Right lobe of liver (tissue), 6 donors: ENCODE measurements around the gene SPIC. TPM values are rescaled to one million over a fixed set of nuclear protein-coding genes. Genes with fewer than 3 reads are reported as not detected.

Source experiments
- ATAC-seq, 4 donors: fragments of 200-7000 bp; cut with Tn5 transposase; one replicate each; pipeline ENCODE4 v1.9.1; 2020; ENCODE audit warnings: mild to moderate bottlenecking in 4 of 4, moderate library complexity in 4 of 4
- DNase-seq, 3 donors: peaks; one replicate each; pipeline ENCODE4 v3.0.0-alpha.2; 2020
- H3K27ac ChIP-seq, 3 donors: fragments of 200-600 bp; one replicate each; pipeline ENCODE4 v1.8.0; 2022
- H3K27me3 ChIP-seq, 2 donors: fragments of 200-600 bp; one replicate each; pipeline ENCODE4 v1.8.0; 2022
- H3K36me3 ChIP-seq, 4 donors: fragments of 200-600 bp; sonication (generic) in 1 of 4; one replicate each; pipeline versions ENCODE4 v1.5.1 to v1.8.0; 2017 to 2022; ENCODE audit warnings: control low read depth in 1 of 4
- H3K4me1 ChIP-seq, 4 donors: fragments of 200-600 bp; sonication (generic) in 1 of 4; one replicate each; pipeline versions ENCODE4 v1.5.1 to v1.8.0; 2017 to 2022; ENCODE audit warnings: control low read depth in 1 of 4
- H3K4me3 ChIP-seq, 3 donors: fragments of 200-600 bp; one replicate each; pipeline ENCODE4 v1.8.0; 2022
- H3K9me3 ChIP-seq, 4 donors: fragments of 200-600 bp; sonication (generic) in 1 of 4; one replicate each; pipeline versions ENCODE4 v1.5.1 to v1.8.0; 2017 to 2022; ENCODE audit warnings: control low read depth in 1 of 4
- POLR2A ChIP-seq: fragments of 450-650 bp; IDR thresholded peaks from one replicate; pipeline ENCODE4 v1.6.1; 2017; ENCODE audit warnings: antibody characterized with exemption, mild to moderate bottlenecking
- WGBS: methylation state at CpG from one replicate; pipeline ENCODE4 v1.1.6; 2018; ENCODE audit warnings: low coverage, low lambda C conversion rate; ENCODE audit not compliant: insufficient coverage; ENCODE audit errors: missing lambda C conversion rate; 5-methylcytosine and 5-hydroxymethylcytosine counted together
- intact Hi-C, 2 donors: fragments of 100-400 bp; cut with DNase I; formaldehyde crosslinking; loops; one replicate each; pipeline versions ENCODE4 v1.11.2 to v1.14.1; 2022
- total RNA-seq, 6 experiments: library from RNA; depleted of rRNA in 2 of 6; stranded (reverse); fragments of >200 nt in 2 of 6; fragmentation: NEBNext Ultra II Directional in 3 of 6; extraction: Animal tissue kit (Norgen Biotek cat#: 25700) in 3 of 6; gene quantifications; one replicate each; pipeline versions ENCODE4 v1.1.0 to v1.2.4, GENCODE V29; 2016 to 2023
- TF ChIP-seq, protein P1 (sequence below), 4 donors: fragments of 200-600 bp in 3 of 4; fragments of 450-650 bp in 1 of 4; IDR thresholded peaks; one replicate each; pipeline versions ENCODE4 v1.5.1 to v1.8.0; 2016 to 2022; ENCODE audit warnings: antibody characterized with exemption in 4 of 4, mild to moderate bottlenecking in 2 of 4
- donor health status: DM: no; HTN: yes; CAD: no.
- donor health status: DM: no; HTN: no; CAD: no.
- donor health status: DM: no; HTN: no; CAD: no.
- donor health status: DM: no; HTN: yes; CAD: no.
- donor health status: DM: no; HTN: yes; CAD: no.

The SPIC gene
- total RNA-seq, 6 experiments from 2014 or later = 0.43 to 7.1 (median 1.4) TPM

DNA sequence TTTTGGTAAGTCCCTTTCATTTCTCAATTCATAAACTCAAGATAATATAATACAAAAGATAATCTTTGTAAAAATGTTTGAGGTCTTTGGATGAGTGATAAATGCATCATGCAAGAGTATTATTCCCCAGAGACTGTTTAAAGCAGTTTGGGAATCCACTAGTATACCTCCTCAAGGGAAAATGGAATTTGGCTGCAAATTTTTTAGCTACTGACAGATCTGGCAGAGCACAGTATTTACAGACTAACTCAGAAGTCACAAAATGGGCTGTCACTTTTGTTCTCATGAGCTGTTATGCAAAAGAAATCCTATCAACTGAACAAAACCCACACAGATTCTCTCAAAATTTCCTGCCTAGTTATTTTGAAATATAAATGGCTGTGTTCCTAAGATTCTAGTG, 9.9 kb downstream of the SPIC start:
- Histone ChIP-seq H3K4me3 (no peak overlapping the region), H3K27me3 (no peaks in the 10 kb centered on the region), H3K27ac (no peak overlapping the region), H3K9me3 (no peaks in the 10 kb centered on the region), H3K36me3 (no peaks in the 10 kb centered on the region), H3K4me1 (no peaks in the 10 kb centered on the region)
- intact Hi-C loops = no loop called here
- TF ChIP-seq, protein P1, sequence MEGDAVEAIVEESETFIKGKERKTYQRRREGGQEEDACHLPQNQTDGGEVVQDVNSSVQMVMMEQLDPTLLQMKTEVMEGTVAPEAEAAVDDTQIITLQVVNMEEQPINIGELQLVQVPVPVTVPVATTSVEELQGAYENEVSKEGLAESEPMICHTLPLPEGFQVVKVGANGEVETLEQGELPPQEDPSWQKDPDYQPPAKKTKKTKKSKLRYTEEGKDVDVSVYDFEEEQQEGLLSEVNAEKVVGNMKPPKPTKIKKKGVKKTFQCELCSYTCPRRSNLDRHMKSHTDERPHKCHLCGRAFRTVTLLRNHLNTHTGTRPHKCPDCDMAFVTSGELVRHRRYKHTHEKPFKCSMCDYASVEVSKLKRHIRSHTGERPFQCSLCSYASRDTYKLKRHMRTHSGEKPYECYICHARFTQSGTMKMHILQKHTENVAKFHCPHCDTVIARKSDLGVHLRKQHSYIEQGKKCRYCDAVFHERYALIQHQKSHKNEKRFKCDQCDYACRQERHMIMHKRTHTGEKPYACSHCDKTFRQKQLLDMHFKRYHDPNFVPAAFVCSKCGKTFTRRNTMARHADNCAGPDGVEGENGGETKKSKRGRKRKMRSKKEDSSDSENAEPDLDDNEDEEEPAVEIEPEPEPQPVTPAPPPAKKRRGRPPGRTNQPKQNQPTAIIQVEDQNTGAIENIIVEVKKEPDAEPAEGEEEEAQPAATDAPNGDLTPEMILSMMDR (IDR thresholded peaks at IDR 0.05) = no peak
- TF ChIP-seq POLR2A = no peak
- ATAC-seq = no peak
- DNase-seq = no peak

DNA sequence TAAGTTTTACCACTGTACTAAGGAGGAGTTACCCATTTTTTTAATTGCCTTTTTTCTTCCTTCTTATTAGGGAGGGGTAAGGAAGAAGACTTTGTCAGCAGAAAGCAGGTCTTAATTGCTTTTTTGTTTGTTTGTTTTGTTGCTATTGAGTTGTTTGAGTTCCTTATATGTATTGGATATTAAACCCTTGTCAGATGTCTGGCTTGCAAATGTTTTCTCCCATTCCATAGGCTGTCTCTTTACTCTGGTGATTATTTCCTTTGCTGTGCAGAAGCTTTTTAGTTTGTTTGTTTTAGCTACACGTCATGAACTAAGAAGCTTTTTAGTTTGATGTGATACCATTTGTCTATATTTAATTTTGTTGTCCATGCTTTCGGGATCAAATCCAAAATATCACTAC, 13.3 kb downstream of the SPIC start:
- no peak overlapping the region for H3K4me3 ChIP-seq
- no peak for TF ChIP-seq POLR2A
- TF ChIP-seq, protein P1 (IDR thresholded peaks at IDR 0.05) = no peak
- no peaks in the 10 kb centered on the region for H3K27me3 ChIP-seq
- intact Hi-C loops = no loop called here
- no peaks in the 10 kb centered on the region for H3K36me3 ChIP-seq
- no peak overlapping the region for H3K27ac ChIP-seq
- WGBS = 30% methylated on average over 2 of the region's 2 CpGs
- no peaks in the 10 kb centered on the region for H3K4me1 ChIP-seq
- ATAC-seq (no peak), DNase-seq (no peak)
- no peaks in the 10 kb centered on the region for H3K9me3 ChIP-seq

DNA sequence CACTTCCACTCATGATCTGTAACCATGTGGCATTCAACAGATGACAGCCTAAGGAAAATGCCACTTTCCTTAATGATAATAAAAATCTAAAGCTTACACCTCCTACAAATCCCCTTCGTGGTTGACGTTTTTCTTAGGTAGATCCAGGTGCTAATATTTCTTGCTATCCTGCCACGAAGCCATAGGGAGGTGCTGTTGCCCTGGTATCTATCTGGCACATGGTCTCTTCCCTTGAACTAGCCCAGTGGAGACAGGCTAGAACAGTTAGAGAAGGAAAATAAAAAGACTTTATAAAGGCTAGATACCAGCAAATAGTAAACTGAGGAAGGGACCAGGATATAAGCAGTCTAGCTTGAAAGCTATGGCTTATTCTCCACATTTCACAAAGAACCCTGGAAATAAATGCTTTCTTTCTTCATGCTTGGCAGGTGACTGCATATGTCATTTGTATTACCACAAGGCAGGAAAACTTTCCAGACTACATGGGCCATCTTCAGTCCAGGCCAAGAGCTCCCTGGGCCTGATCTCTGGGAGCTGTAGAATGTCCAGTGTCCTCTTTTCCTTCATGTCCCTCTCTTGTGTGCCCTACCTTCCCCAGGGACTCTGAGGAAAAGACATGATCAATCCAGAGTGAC, 15.3 kb downstream of the SPIC start:
- DNase-seq = no peak
- ATAC-seq = peak; percentile 53 to 74 (median 68)
- no peaks in the 10 kb centered on the region for H3K9me3 ChIP-seq
- no peak overlapping the region for H3K4me3 ChIP-seq
- TF ChIP-seq, protein P1 (IDR thresholded peaks at IDR 0.05) = peak; percentile 27 to 42 (median 31)
- no peak for TF ChIP-seq POLR2A
- no peaks in the 10 kb centered on the region for H3K4me1 ChIP-seq
- H3K36me3 ChIP-seq = no peaks in the 10 kb centered on the region
- intact Hi-C loops = no loop called here
- H3K27me3 ChIP-seq = no peaks in the 10 kb centered on the region
- 7% methylated on average over 3 of the region's 3 CpGs for WGBS
- no peak overlapping the region for H3K27ac ChIP-seq

DNA sequence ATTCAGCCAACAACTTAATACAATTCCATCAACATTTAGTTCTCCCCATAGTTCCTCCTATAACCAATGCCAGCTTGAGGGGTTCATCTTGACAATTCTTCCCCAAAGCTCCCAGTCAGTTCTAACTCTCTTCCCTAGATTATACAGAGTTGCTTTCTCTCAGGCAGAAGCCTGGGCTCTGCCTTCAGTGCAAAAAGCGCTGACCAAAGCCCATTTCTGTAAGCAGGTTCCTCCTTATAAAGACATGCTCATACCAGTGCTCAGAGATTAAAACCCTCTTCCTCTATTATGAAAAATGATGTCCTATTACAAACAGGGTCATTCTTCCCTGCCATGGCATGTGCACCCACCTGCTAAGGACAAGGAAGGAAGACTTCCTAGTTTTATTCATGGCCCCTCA, 16.2 kb downstream of the SPIC start:
- peak; percentile 36 to 76 (median 62) for ATAC-seq
- intact Hi-C loops = no loop called here

More for the DNA sequence above, 16.2 kb downstream of the SPIC start:
- no peaks in the 10 kb centered on the region for H3K4me1 ChIP-seq
- H3K27me3 ChIP-seq = no peaks in the 10 kb centered on the region
- no peaks in the 10 kb centered on the region for H3K9me3 ChIP-seq
- WGBS = 33% methylated on average over 1 of the region's 1 CpG
- no peak overlapping the region for H3K4me3 ChIP-seq
- H3K27ac ChIP-seq = no peak overlapping the region
- TF ChIP-seq, protein P1 (IDR thresholded peaks at IDR 0.05) = no peak
- no peak for TF ChIP-seq POLR2A
- no peaks in the 10 kb centered on the region for H3K36me3 ChIP-seq
- DNase-seq = no peak
